GM19043 (cell line): Measurements from ENCODE around the gene KCNAB3.

Experiments
- ATAC-seq: cut with Tn5 transposase; IDR thresholded peaks from one replicate; pipeline ENCODE4 v1.9.1; 2021; ENCODE audit warnings: low read depth; ENCODE audit not compliant: unreplicated experiment

Gene KCNAB3

DNA sequence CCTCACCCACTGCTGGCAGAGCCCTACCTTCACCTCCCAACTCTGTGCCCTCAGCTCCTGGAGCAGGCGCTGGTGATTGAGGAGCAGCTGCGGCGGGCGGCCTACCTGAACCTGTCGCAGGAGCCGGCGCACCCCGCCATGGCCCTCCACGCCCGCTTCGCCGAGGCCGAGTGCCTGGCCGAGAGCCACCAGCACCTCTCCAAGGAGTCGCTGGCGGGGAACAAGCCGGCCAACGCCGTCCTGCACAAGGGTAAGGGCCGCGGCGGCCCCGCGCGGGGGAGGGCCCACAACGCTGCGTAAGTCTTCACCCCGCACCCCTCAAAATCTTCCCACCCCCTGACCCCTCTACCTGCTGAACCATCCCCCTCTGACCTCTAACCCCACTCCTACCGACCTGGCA lies 20.6 kb downstream of the KCNAB3 start:
- ATAC-seq = no peak

DNA sequence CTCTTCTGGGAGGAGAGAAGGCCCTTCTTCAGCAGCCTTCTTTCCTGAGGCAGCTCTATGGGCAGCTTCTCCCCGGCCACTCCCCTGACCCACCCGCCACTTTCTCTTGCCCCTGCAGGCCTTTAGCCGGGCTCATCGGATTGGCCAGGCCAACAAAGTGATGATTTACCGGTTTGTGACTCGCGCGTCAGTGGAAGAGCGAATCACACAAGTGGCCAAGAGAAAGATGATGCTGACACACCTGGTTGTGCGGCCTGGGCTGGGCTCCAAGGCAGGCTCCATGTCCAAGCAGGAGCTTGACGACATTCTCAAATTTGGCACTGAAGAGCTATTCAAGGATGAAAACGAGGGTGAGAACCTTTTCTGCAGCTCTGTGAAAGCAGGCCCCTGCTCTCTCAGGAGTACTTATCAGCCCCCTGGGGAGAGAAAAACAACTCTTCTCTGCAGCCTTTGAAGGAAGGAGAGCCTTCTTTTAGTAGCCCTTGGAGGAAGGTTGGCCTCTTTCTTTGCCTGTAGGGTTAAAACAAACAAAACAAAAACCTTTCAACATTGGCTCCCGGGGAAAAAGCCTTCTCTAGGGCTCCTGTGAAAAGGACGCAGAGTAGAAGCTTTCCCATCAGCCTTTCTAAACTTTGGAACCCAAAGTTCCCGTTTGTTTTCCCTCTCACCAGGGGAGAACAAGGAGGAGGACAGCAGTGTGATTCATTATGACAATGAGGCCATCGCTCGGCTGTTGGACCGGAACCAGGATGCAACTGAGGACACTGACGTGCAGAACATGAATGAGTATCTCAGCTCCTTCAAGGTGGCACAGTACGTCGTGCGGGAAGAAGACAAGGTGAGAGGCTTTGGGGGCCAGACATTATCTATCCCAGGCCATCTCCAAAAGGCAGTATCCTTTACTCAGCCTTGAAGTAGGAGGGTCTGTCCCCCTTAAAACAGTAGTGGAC lies 26.2 kb downstream of the KCNAB3 start:
- no peak for ATAC-seq

DNA sequence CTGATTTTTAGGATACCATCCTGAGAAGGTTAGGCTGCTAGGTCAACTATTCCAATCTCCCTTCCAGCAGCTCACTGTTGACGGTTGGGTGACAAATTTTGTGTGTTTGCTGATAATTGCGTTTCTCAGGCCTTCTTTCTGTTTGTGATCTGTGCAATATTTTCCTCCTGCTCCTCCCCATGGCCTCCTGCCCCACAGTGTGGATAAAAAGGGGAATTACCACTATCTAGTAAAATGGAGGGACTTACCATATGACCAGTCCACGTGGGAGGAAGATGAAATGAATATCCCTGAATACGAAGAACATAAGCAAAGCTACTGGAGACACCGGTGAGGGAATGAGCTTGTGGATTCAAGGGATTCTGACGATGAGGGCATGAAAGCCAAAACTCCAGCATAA lies 31.9 kb downstream of the KCNAB3 start:
- ATAC-seq = no peak

DNA sequence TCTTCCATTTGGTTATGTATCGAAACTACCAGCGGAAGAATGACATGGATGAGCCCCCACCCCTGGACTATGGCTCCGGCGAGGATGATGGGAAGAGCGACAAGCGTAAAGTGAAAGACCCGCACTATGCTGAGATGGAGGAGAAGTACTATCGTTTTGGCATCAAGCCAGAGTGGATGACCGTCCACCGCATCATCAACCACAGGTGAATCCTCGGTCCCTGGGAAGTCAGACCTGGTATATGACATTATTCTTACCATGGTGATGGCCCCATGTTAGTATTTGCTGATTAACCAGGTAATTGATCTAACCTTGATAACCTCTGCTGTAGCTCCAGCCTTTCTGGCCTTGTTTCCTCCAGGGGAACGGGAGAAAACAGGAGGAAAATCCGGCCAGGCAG lies 32.6 kb downstream of the KCNAB3 start:
- no peak for ATAC-seq

DNA sequence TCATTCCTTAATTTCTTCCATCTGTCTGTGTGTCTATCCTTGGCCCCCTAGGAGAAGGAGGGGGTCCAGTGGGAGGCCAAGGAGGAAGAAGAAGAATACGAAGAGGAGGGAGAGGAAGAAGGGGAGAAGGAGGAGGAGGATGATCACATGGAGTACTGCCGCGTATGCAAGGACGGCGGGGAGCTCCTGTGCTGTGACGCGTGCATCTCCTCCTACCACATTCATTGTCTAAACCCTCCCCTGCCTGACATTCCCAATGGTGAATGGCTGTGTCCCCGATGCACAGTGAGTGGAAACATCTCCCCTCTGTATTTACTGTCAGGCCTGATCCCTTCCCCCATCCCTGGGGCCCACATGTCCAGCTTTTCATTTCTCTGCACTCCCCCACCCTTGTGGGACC lies 34.8 kb downstream of the KCNAB3 start:
- no peak for ATAC-seq

DNA sequence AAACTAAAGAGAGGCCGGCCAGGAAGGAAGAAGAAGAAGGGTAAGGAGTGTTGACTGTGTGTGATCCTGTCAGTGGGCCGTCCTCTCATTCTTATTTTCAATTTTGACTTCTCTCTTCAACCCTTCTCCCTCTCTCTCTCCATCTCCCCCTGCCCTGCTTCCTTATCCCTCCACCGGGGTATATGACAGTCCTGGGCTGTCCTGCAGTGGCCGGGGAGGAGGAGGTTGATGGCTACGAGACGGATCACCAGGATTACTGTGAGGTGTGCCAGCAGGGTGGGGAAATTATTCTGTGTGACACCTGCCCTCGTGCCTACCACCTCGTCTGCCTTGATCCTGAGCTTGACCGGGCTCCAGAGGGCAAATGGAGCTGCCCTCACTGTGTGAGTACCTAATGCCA lies 35.4 kb downstream of the KCNAB3 start:
- ATAC-seq = no peak

DNA sequence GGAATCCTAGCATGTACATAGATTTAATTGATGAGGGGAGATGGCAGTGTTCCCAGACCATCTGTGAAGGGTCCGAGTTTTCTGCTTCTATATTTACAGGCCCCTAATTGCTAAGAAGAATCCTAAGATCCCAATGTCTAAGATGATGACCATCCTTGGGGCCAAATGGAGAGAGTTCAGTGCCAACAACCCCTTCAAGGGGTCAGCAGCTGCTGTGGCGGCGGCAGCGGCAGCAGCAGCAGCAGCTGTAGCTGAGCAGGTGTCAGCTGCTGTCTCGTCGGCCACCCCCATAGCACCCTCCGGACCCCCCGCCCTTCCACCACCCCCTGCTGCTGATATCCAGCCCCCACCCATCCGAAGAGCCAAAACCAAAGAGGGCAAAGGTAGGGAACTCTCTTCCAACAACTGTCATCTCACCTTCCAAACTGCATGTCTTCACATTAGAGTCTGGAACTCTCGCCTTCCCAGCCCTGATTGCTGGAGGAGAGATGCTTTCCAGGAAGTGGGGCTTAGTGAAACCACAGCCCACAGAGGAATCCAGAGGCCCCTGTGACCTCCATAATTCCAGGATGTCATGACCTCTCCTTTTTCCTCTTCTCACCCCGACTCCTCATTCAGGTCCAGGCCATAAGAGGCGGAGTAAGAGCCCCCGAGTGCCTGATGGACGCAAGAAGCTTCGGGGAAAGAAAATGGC lies 36.3 kb downstream of the KCNAB3 start:
- ATAC-seq = no peak

DNA sequence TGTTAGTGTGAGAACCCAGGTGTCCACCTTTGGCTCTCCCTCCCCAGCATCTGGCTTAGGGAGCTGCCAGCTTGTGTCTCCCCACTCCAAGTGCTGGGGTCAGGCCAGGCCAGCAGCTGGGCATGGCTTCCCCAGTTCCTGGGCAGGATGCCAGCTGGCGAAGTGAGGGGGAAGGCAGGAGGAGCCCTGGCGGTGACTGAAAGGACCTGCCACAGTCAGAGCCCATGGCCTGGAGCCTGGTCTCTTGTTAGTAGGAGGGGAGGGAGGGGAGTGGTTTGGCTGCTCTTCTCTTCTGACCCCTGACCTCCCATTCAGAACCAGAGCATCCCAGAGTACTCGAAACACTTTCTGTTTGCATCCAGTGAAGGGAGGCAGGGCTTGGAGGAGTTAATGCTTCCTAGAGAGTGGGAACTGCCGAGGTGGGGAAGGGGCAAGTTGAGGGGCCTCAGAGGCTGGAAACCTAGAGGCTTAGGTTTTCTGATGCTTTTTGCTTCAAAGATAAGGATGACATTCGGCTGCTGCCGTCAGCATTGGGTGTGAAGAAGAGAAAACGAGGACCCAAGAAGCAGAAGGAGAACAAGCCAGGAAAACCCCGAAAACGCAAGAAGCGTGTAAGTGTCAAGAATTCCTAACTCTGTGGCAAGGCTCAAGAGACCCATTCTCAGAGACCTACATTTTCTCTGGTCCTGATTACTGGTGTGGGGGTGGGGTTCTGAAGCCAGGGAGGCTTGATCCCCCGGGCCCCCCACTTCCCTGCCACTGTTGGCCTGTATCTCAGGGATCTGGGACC lies 40.3 kb downstream of the KCNAB3 start:
- ATAC-seq = no peak

DNA sequence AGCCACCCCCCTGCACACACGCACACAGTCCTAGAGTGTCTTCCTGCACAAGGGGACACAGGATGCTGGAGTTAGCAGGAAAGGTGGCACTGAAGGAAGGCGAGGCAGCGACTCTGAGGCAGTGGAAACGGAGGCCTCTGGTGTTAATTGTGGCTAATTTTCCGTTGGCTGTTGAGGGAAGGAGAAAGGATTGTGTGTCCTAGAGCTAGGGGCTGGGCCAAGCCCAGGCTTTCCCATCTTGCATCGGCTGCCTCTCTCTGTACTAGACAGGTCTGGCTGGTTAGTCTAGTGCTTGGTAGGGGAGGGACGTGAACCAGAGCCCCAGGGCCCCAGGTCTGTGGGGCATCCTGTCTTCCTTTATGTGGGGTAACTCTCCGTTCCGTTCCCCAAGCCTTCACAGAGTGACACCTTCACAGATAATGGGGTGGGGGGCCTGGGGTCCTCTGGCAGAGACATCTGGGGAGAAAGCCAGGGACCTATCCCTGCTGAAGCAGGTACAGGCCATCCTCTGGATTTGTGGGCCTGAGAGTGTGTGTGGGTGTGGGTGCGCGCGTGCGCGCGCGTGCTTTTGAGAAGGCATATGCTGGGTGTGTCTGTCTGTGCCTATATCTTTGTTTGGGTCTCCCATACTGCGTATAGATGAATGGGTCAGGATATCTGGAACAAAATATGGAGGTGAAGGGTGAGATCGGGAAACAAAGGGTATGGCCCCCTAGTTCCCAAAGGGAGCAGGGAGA lies 41.3 kb downstream of the KCNAB3 start, which contains the start of gene CHD3:
Gene CHD3 (plus strand): TSS at position 606 of the 737 bp plus-strand sequence. CDS start 212 bp downstream, outside the sequence.
- ATAC-seq = no peak

DNA sequence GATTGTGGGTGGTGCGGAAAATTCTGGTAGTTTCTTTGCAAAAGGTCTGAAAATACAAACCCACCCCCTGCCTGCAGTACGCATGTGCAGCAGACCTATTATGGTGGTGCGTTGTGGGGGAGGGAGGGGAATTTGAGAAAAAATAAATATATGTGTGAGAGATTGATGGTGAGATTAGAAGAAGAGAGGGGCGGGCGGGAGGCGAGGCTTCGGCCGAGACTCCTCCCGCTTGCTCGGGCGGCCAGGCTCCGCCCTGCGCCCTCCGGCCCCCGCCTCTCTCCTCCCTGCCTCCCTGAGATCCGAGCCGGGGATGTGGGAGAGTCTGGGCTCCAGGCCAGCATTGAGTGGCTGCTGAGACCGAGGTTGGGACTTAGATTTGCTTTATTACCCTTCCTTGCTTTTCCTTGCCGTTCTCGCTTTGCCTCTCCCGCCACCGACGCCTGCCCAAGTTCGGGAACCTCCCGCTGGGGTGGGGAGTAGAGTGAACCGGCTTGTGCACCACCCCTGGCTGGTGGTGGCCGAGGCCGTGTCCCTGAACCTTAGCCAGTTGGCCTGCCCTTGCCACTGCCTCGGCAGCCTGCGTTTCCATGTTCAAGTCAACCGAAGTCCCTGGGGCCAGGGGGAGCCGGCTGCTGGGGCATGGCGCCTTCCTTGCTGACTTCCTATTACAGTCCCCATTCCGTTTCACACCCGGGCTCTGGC lies 42.0 kb downstream of the KCNAB3 start:
- ATAC-seq = no peak

DNA sequence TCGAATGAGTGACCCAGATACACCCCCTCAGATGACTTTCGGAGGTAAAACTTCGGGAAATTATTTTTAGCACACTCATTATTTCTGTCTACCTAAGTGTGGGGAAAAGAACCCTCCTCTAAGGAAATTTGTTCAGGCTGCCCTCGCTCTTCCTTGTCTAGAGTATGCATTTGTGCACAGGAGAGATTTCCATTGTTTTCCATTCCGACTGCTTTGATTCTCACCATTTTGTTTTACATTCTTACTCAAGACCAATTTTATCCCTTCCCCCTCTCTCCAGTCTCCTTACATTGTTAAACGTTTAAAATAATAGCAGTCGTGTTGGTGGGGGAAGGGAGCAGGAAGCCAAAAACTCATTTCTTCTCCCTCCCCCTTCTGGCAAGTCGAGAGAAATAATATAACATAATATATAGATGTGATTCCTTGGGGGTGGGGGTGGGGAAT lies 42.6 kb downstream of the KCNAB3 start:
- no peak for ATAC-seq

DNA sequence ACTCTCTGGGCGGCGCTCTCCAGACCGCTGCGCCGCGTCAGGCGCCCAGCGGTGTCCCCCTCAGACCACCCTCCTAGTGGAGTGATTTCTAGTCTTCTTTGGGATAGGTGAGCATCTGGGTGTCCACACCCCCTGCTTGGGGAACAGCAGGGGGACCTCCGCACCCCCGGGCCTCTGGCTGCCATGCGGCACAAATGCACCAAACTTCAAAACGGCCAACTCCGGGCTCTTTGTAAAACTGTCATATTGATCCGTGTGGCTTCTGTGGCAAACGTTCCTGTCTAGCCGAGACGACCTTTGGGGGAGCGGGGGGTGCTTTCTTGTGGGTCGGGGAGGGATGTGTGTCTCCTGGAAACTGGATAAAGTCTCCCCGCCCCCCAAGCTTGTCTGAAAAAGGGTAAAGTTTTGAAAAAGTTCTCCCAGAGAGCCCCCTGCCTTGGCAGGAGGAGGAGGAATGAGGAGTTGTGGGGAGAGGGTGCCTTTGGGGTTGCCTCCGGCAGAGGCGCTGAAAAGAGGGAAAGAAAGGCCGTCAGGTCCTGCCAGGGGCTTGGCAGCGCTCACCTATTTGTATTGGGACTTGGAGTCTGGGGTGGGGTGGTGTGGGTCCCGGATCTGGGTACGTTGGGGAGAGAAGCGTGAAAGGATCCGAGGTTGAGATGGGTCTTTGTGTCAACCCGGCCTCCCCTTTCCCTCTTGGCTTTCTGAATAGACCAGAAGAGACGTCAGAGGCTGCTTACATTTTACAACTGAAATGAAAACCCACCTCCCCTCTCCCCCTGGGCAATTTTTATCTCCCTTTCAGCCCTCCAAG lies 43.2 kb downstream of the KCNAB3 start:
- ATAC-seq = no peak

DNA sequence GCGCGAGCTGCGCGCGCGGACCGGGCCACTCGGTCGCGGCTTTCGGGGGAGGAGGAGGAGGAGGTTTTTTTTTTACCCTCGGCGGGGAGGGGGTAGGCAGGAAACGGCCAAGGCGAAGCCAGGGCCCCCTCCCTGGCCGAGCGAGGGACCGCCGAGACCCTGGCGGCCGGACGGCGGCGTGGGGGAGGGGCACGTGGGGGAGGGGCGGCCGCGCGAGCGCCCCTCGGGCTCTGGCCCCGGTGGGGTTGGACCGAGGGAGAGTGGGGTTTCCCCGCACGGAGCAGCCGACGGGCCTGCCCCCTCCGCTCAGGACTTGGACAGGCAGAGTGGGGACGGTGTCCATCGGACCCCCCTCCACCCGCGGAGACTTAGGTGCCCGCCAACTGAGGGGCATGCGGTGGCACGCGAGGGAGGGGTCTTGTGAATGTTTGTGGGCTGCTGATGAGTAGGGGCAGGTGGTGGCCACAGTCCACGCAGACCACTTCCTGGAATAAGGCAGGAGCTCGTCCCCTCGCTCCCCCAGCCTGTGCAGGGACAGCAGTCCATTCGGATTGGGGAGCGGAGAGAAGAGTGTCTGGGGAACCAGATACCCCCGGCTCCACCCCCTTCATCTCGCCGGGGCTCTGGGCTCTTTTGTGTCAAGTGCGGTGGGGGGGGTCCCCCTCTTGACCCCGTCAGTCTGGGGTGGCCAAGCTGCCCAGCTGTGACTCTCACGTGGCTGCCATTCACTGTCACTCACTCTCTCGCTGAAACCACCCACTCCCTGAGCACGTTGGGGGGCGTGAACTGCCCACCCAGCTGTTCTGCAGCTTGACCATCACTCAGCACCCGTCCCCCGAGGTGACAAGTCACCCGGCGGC lies 44.1 kb downstream of the KCNAB3 start:
- no peak for ATAC-seq

DNA sequence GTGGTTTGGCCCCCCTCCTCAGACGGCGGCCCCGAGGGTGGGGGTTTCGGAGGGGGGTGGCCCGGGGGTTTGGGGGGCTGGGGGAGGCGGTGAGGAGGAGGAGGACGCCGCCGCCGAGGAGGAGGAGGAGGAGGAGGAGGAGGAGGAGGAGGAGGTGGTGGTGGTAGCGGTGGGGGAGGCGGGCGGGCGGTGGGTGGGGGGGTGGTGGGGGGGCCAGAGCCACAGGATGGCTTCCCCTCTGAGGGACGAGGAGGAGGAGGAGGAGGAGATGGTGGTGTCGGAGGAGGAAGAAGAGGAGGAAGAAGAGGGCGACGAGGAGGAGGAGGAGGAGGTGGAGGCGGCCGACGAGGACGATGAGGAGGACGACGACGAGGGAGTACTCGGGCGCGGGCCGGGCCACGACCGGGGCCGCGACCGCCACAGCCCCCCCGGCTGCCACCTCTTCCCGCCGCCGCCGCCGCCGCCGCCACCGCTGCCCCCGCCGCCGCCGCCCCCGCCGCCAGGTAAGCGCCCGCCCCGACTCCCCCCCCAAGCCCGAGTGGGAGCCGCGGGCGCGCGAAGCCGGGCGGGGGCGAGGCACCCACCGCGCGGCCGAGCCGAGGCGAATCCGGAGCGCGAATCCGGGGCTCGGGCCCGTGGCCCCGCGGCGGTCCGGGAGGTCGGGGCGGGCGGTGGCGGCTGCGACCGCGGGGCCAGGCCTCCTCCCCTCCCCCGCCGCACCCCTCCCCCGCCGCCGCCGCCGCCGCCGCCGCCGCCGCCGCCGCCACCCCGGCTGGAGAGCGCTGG lies 44.9 kb downstream of the KCNAB3 start:
- no peak for ATAC-seq

DNA sequence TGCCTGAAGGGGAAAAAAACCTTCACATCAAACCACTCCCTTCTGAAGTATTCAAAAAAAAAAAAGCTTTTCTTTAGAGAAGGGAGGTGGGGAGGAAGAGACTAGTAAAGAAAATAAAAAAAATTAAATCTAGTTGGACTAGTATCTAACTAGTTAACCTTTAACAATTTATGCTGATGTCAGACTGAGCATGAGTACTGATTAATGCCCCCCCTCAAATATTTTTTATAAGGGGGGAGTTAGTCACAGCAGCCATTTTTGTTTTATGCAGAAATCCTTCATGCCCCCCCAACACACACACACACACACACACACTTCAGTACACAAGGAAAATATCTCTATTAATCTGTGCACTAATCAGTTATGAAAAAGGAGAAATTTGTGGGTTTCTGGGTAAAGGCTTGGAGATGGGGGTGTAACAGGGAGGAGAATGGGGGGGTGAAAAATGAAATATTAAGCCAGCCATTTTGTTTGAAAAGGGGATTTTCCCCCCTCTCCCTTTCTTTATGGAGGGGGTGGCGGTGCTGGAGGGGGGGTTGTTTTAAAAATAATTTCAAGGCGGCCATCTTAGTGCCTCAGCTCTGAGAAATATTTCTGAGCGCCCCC lies 45.8 kb downstream of the KCNAB3 start:
- no peak for ATAC-seq

DNA sequence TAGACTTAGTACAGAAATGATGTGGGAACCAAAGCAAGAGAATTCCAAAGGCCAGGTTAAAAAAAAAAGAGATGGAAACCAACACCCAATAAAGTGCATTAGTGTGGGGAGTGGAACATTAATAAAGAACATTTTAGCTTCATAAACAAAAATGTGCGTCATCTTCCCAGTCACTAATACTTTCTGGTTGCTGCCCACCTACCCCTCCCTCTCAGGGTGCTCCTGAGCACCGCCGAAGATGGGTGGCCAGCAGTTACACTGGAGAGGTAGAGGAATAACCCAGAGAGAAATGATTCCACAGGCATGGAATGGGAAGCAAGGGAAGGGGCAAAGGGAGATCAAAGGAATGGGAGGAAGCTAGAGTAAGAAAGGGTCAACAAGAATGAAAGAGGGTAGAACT lies 47.0 kb downstream of the KCNAB3 start:
- no peak for ATAC-seq

DNA sequence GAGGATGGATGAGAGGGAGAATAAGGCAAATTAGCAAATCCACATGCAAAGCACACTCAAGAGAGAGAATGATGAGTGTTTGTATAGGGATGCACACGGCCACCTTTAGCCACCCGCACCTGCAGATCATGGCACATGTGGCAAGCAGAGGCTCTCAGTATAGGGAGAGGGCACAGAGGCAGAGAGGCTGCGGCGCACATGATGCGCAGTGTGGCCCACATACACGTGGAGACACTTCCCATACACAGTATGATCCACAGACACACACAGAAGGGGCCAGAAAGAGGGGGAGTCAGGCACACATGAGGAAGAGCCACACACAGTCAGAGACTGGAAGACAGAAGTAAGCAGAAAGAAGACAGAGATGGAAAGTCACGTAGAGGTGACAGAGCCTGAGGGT lies 47.6 kb downstream of the KCNAB3 start:
- ATAC-seq = no peak
